GM18858 (cell line): ENCODE measurements around the gene MEPE.

ENCODE experiments used
- ATAC-seq: cut with Tn5 transposase; IDR thresholded peaks from one replicate; pipeline ENCODE4 v1.9.1; 2021; ENCODE audit not compliant: unreplicated experiment

Gene MEPE

DNA sequence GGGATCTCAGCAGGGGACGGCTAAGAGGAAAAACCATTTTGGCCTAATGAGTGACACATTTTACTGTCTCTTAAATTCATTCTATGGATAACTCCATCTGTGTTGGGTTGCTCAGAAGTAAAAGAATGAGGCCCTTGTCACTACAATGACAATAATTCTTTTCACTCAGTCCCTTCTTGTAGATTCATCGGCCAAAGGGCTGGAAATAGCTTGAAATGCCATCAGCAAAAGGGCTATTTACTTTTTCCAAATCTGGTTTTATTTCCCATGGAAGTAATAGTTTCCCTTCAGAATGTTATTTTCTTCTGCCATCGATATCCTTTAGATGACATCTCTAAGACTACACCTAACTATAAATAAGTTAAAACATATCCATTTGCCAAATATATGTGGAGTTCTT is 7.4 kb downstream of the MEPE start:
- ATAC-seq: no peak

DNA sequence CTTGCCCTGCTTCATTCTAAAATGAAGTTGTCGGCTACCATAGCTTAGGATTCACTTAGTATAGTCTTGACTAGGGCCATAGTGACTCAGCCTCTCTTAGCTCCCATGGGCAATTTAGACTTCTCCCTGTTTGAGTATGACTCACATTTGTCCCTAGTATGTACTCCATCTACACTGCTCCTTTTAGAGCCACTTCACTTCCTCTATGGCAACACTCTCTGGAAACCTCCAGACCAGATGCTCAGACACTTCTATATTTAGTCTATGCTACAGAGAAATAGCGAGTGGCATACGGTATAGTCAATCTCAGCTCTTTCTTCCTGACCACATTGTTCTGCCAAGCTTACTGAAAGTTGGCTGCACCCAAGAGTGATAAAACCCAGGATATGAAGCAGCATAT is 11.2 kb downstream of the MEPE start:
- no peak for ATAC-seq

GRCh38 chr4:87844452-87844851 is 11.7 kb downstream of the MEPE start:
- ATAC-seq: no peak

DNA sequence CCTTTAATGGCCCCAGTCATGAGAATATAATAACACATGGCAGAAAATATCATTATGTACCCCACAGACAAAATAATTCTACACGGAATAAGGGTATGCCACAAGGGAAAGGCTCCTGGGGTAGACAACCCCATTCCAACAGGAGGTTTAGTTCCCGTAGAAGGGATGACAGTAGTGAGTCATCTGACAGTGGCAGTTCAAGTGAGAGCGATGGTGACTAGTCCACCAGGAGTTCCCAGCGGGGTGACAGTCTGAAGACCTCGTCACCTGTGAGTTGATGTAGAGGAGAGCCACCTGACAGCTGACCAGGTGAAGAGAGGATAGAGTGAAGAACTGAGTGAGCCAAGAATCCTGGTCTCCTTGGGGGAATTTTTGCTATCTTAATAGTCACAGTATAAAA is 13.5 kb downstream of the MEPE start:
- ATAC-seq: no peak

DNA sequence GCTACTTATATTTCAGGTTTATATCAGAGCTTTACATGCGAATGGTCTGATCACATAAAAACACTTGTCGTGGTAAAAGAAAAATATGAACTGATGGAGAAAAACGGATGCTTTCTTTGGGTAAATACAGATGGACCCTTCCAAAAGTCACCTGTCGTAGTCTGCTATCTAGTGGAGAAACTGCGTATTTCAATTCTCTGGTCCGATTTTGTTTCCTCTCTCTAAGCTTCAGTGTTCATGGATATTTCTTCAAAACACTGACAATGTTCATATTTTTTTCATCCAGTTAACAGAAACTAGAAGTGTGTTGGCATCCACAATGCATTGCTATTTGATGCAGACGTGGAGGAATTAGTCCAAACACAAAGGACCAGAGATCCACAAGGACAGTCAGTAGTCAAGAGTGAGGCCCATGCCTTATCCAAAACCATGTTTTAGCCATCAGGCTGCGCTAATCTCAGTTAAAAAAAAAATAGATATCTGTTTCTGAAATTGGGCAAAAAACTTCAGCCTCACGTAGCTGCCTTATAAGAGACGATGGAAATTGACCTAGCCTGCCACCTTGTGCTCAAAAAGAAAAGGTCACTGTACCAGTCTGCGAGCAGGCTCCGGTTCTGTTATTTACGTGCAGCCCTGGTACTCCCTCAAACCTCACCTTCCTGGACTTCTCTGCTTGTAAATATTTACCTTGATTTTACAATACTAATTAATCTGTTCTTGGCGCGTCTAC is 16.0 kb downstream of the MEPE start:
- ATAC-seq: peak; percentile 71

DNA sequence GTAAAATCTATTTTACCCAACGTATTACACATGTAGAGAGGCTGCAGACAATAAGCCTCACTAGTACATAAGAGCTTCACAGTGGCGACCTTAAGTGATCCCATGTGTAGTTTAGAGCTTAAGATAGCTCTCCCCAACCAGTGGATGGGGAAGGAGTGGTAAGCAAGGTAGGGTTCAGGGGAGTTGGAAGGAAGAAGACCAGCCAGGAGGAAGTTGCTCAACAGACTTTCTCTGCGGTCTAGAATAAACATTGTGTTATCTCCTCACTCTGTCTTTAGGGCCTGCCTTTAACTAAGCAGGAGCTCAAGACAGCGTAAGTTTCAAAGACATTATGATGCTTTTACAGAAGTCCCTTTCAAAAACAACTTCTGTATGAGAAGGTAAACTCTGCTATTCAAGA is 16.8 kb downstream of the MEPE start:
- ATAC-seq: no peak

DNA sequence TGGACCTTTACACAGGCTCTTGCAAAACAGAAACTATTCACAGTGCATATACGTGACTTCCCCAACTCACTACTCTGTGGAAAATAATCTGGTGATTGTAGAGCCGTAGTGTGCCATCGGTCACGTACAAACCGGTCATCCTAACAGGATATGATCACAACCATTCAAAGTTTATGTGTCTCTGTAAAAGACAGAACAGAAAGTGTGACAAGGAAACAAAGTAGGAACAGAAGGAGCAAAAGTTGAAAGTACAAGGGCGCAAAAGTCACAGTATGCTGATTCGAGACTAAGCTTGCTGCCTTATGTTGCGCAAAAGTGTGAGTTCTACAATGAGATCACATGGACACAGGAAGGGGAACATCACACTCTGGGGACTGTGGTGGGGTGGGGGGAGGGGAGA is 18.6 kb downstream of the MEPE start:
- no peak for ATAC-seq

DNA sequence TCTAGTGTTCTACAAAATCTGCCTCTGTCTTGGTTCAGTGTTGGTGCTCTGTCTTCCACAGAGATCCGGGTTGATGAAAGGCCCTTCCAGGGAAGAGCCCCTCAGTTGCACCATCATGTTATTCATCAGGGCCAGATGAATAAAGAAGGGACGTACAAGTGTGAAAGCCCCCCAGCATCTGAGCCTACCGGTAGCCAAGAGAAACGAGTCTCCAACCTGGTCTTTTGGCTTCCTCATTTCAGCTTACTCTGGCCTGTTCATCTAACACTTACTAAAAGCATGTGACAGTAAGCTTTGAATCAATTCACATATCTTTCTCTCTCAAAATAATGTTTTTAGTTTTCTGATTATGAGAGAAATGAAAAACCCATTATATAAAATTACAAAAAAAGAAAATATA is 19.2 kb downstream of the MEPE start:
- ATAC-seq: no peak

DNA sequence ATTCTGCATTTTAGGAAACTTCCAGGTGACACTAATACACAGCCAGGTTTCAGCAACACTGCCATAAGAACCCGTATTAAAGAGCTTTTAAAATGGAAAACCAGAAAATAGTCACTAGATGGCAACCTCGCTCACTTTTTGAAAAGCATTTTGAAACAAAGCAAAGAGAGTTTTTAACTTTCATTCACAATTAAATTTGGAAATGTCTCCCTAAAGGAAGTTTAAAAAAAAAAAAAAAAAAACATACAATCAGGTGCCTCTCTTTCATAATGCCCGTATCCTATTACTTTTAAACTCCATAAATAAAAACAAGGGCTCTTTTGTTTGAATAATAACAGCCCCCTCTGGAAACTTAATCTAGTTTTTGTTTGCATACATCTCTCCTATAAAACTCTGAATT is 20.3 kb downstream of the MEPE start:
- no peak for ATAC-seq

GRCh38 chr4:87853891-87854290 is 21.1 kb downstream of the MEPE start:
- no peak for ATAC-seq

DNA sequence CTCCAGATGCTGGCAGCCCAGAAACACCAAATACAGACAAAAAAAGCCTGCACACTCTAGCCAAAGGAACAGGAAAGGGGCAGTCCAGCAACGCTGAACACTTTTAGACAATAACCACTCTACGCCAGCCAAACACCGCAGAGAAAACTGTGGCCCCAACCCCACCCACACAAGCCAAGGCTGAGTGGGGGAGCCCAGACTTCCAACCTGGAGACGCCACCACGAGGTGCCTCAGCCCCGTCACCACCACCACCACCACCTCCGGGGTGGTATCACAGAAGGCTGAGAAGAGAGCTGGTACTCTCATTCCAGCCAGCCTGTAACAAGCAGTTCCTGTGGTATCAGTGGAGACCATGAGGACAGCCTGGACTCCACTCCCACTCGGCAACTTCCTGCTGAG is 22.8 kb downstream of the MEPE start:
- ATAC-seq: no peak

GRCh38 chr4:87856816-87857215 is 24.0 kb downstream of the MEPE start:
- no peak for ATAC-seq

DNA sequence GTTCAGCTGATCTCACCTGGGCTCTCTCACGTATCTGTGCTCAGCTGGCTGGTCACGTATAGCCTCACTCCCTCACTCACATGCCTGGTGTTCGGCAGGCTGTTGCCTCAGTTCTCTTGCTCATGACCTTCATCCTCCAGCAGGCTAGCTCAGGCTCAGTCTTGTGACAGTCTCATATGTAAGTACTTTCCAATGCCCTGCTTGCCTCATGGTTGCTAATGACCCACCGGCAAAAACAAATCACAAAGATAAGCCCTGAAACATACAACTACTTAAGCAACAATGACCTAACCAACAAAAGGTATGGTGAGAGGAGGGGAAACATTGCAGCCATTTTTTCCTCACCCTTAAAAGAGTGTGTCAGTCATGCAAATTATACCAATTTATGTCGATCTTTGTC is 25.0 kb downstream of the MEPE start:
- ATAC-seq: no peak

DNA sequence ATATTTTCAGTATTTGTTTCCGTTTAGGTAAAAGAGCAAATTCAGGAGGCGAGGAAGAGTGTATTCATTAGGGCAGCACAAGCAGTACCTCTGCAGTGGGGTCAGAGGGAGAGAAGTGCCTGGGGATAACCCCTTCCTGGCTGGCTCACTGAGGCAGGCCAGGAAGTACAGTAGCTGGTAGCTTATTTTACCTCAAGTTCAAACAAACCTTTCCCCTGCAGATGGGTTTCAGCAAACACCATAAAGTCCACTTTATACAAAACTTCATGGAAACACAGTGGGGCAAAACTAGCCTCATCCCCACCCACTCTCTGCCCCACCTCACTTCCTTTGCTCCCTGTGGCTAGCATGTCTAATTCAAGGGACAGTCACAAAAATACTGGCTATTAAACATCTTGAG is 29.5 kb downstream of the MEPE start:
- no peak for ATAC-seq

DNA sequence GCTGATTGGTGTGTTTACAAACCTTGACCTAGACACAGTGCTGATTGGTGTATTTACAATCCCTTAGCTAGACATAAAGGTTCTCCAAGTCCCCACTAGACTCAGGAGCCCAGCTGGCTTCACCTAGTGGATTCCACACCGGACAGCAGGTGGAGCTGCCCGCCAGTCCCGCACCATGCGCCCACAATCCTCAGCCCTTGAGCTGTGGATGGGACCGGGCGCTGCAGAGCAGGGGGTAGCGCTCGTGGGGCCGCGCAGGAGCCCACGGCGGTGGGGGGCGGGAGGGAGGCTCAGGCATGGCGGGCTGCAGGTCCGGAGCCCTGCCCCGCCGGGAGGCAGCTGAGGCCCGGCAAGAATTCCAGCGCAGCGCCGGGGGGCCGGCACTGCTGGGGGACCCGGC is 30.7 kb downstream of the MEPE start:
- ATAC-seq: no peak

GRCh38 chr4:87864321-87864720 is 31.6 kb downstream of the MEPE start:
- ATAC-seq: no peak

DNA sequence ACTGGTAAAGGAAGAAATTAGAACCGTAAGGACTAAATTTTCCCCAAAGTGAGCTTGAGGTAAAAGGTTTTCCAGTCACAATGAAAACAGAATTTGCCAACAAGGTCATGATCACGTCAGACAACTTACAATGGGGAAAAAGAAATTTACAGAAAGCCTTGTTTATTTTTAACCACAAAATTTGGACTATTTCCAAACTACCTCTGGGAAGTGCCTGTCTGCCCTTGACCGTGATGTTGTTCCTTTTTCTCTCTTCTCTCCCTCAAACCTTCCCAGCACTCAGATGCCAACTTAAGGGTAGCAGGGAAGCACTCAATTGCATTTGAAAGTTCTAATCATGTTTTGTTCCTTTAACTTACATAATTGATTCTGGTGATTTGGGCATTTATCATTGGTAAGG is 32.5 kb downstream of the MEPE start:
- ATAC-seq: no peak

DNA sequence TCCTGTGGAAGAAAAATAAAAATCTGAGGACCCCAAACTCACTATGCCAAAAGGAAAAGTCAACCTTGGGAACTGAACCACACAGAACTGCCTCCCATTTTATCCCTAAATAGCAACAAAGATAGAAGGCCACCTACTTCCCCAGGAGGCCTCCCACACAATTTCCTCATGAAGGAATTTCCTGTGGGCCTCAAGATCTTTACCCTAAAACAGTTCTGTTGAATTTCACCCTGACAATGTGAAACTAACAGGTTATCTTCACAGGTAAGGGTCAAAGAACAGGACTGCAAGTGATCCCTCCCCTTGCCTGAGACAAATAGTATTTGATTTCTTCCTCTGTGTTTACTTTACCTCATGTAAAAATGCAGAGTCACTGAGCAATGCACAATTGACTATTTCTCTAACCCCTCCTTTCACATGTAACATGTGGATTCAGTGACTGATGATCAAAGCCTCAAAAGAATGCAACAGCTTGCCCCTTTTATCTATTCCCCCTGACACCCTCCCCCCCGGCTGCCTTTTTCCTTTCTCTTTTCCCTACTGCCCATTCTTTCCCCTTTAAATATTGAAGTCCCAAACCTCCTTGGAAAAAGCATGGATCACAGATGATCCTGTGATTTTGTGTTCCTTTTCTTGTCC is 33.3 kb downstream of the MEPE start:
- no peak for ATAC-seq

GRCh38 chr4:87868522-87868921 is 35.8 kb downstream of the MEPE start:
- ATAC-seq: no peak

- no peak for ATAC-seq
Observed at GRCh38 chr4:87872028-87872427, 39.3 kb downstream of the MEPE start.

GRCh38 chr4:87875191-87875590 is 42.4 kb downstream of the MEPE start:
- no peak for ATAC-seq

DNA sequence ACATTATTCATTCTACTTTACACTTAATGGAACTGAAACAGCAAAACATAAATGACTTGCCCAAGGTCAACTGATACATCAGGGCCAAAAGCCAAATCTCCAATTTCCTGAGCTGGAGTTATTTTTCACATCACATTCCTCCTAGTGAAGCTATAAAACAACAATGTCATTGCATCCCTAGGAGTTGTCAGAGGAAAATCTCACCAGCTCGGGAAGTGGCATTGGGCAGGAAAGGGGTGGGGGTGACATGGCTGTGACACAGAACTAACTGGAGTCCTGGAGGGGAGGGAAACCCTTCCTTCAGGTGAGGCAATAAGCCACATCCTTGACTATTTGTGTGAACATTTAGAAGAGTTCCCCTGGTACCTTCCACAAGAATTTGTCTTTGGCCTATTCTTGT is 47.3 kb downstream of the MEPE start:
- no peak for ATAC-seq

DNA sequence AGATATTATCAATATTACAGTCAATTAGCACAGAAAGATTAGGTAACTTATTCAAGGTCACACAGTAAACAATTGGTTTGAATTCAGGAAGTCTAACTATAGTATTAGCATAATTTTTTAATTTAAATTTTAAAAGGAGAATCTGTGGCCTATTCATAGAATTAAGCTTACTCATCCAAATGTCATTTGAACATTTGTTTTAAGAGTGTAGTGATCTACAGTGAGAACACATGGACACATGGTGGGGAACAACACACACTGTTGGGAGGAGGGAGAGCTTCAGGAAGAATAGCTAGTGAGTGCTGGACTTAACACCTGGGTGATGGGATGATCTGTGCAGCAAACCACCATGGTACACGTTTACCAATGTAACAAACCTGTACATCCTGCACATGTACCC is 48.3 kb downstream of the MEPE start:
- no peak for ATAC-seq
